HCT116 (cell line): ENCODE measurements around the gene ZFR. TPM values are rescaled to one million over a fixed set of nuclear protein-coding genes. Genes with fewer than 3 reads are reported as not detected.

Source experiments
- ATAC-seq: fragments of 200-7000 bp; cut with Tn5 transposase; 2 replicates; pipeline ENCODE4 v1.9.1; 2020; ENCODE audit warnings: mild to moderate bottlenecking, moderate library complexity
- BruUV-seq: library from RNA; stranded (reverse); fragments of 400-500 nt; replicated peaks from 2 replicates; lab custom pipeline; 2021; lab: Mats Ljungman, UMichigan
- CTCF ChIA-PET: fragments of 300-600 bp; sonication (Branson Sonifier 250); formaldehyde crosslinking; loops from one replicate; lab custom pipeline; 2021; ENCODE audit warnings: antibody characterized with exemption; lab: Charles Lee
- POLR2A ChIA-PET: fragments of 300-600, 350-600 bp; sonication (Branson Sonifier 250); formaldehyde crosslinking; loops from one replicate; lab custom pipeline; 2021; ENCODE audit warnings: antibody characterized with exemption; lab: Charles Lee
- RAD21 ChIA-PET, 2 experiments: fragments of 300-600 bp; sonication (Branson Sonifier 250); formaldehyde crosslinking; loops; one replicate each; lab custom pipeline; 2023; ENCODE audit warnings: low total read pairs in 2 of 2; ENCODE audit not compliant: uncharacterized antibody in 2 of 2, unreplicated experiment in 2 of 2, low non-redundant PET in 1 of 2; lab: Charles Lee
- DNase-seq: peaks from one replicate; pipeline ENCODE4 v3.0.0-alpha.2; 2010; ENCODE audit warnings: low read depth, low spot score
- H2AFZ ChIP-seq: fragments of 200-600 bp; shearing (Covaris generic), sonication (generic); 2 replicates; pipeline ENCODE4 v1.6.1; 2017; ENCODE audit warnings: low read depth, mixed run types, mixed read lengths, antibody characterized with exemption, low read length; ENCODE audit not compliant: poor library complexity, severe bottlenecking
- H3K27ac ChIP-seq: 2 replicates; pipeline ENCODE4 v1.5.1; 2012; ENCODE audit warnings: low read depth, low read length
- H3K27me3 ChIP-seq: fragments of 200-600 bp; sonication (generic); 2 replicates; pipeline ENCODE4 v1.6.1; 2016; ENCODE audit warnings: mixed run types, low read length, mixed read lengths; ENCODE audit not compliant: insufficient read depth
- H3K36me3 ChIP-seq, 2 experiments: fragments of 200-500 bp in 1 of 2; fragments of 200-600 bp in 1 of 2; sonication (Bioruptor generic) in 1 of 2; sonication (generic) in 1 of 2; 2 replicates each; pipeline versions ENCODE4 v1.5.1 to v1.6.1; 2014 to 2016; ENCODE audit warnings: low read length in 2 of 2, inconsistent platforms in 1 of 2, mixed read lengths in 1 of 2, mixed run types in 1 of 2; ENCODE audit not compliant: insufficient read depth in 2 of 2, control insufficient read depth in 1 of 2
- H3K4me1 ChIP-seq, 2 experiments: fragments of 200-600 bp in 1 of 2; sonication (generic) in 1 of 2; 2 replicates each; pipeline versions ENCODE4 v1.5.1 to v1.6.1; 2012 to 2017; ENCODE audit warnings: low read length in 2 of 2, inconsistent platforms in 1 of 2, mild to moderate bottlenecking in 1 of 2, mixed read lengths in 1 of 2, mixed run types in 1 of 2, moderate library complexity in 1 of 2; ENCODE audit not compliant: insufficient read depth in 2 of 2, control insufficient read depth in 1 of 2
- H3K4me2 ChIP-seq: fragments of 200-600 bp; sonication (generic); 2 replicates; pipeline ENCODE4 v1.6.1; 2017; ENCODE audit warnings: mixed run types, low read length, mixed read lengths
- H3K4me3 ChIP-seq, 2 experiments: fragments of 200-600 bp in 1 of 2; sonication (generic) in 1 of 2; replicated peaks in 1 of 2; 2 replicates each; pipeline ENCODE4 v1.5.1; 2011 to 2016; ENCODE audit warnings: low read length in 2 of 2, control low read depth in 1 of 2, low read depth in 1 of 2, mild to moderate bottlenecking in 1 of 2, mixed read lengths in 1 of 2, mixed run types in 1 of 2
- H3K79me2 ChIP-seq: fragments of 200-600 bp; sonication (generic); 2 replicates; pipeline ENCODE4 v1.6.1; 2017; ENCODE audit warnings: mild to moderate bottlenecking, mixed run types, low read length, moderate library complexity, mixed read lengths; ENCODE audit not compliant: insufficient read depth
- H3K9ac ChIP-seq: fragments of 200-600 bp; sonication (generic); 2 replicates; pipeline ENCODE4 v1.6.1; 2016; ENCODE audit warnings: low read length, mixed read lengths
- H3K9me2 ChIP-seq: fragments of 200-600 bp; sonication (generic), shearing (Covaris generic); 2 replicates; pipeline ENCODE4 v1.6.1; 2017; ENCODE audit warnings: mixed run types, mild to moderate bottlenecking, moderate library complexity; ENCODE audit not compliant: insufficient read depth
- H3K9me3 ChIP-seq, 2 experiments: fragments of 200-500 bp in 1 of 2; fragments of 200-600 bp in 1 of 2; sonication (Bioruptor generic) in 1 of 2; sonication (generic) in 1 of 2; 2 replicates each; pipeline ENCODE4 v1.6.1; 2014 to 2017; ENCODE audit warnings: low read length in 2 of 2, mixed read lengths in 2 of 2, inconsistent platforms in 1 of 2, low read depth in 1 of 2, mild to moderate bottlenecking in 1 of 2, mixed run types in 1 of 2, moderate library complexity in 1 of 2; ENCODE audit not compliant: control insufficient read depth in 1 of 2, insufficient read depth in 1 of 2
- H4K20me1 ChIP-seq: fragments of 200-600 bp; sonication (generic), shearing (Covaris generic); 2 replicates; pipeline ENCODE4 v1.6.1; 2017; ENCODE audit warnings: mixed run types, mild to moderate bottlenecking, moderate library complexity; ENCODE audit not compliant: insufficient read depth
- CBX3 ChIP-seq: IDR thresholded peaks from 2 replicates; pipeline ENCODE4 v1.6.1; 2012; ENCODE audit warnings: low read depth
- CTCF ChIP-seq, 3 experiments: fragments of 200-600 bp in 1 of 3; sonication (generic) in 1 of 3; IDR thresholded peaks in 2 of 3; conservative IDR thresholded peaks in 1 of 3; 2 replicates each; pipeline ENCODE4 v1.5.1; 2012 to 2017; ENCODE audit warnings: low read depth in 2 of 3, low read length in 2 of 3, antibody characterized with exemption in 1 of 3, borderline replicate concordance in 1 of 3, control low read depth in 1 of 3, mild to moderate bottlenecking in 1 of 3, mixed read lengths in 1 of 3, mixed run types in 1 of 3, moderate library complexity in 1 of 3; ENCODE audit not compliant: insufficient read depth in 1 of 3
- ELF1 ChIP-seq: IDR thresholded peaks from 2 replicates; pipeline ENCODE4 v1.6.1; 2012; ENCODE audit warnings: low read depth, borderline replicate concordance
- EZH2phosphoT487 ChIP-seq: fragments of 200-600 bp; IDR thresholded peaks from 2 replicates; pipeline ENCODE4 v1.6.1; 2018; ENCODE audit warnings: antibody characterized with exemption, borderline replicate concordance
- FOSL1 ChIP-seq: IDR thresholded peaks from 2 replicates; pipeline ENCODE4 v1.6.1; 2012; ENCODE audit warnings: low read depth
- POLR2A ChIP-seq: IDR thresholded peaks from 2 replicates; pipeline ENCODE4 v1.7.0; 2011; ENCODE audit warnings: borderline replicate concordance; ENCODE audit not compliant: insufficient read depth, insufficient read length; ENCODE audit errors: extremely low read depth
- REST ChIP-seq: IDR thresholded peaks from 2 replicates; pipeline ENCODE4 v1.6.1; 2012; ENCODE audit warnings: low read depth
- SIN3A ChIP-seq: IDR thresholded peaks from 2 replicates; pipeline ENCODE4 v1.6.1; 2012; ENCODE audit warnings: low read depth
- SP1 ChIP-seq: IDR thresholded peaks from 2 replicates; pipeline ENCODE4 v1.6.1; 2012; ENCODE audit warnings: low read depth
- SRF ChIP-seq: IDR thresholded peaks from 2 replicates; pipeline ENCODE4 v1.6.1; 2012; ENCODE audit warnings: low read depth
- TCF7L2 ChIP-seq: IDR thresholded peaks from 2 replicates; pipeline ENCODE4 v1.7.0; 2011; ENCODE audit warnings: borderline replicate concordance, inconsistent platforms; ENCODE audit not compliant: insufficient read depth, insufficient read length; ENCODE audit errors: extremely low read depth
- ZBTB33 ChIP-seq: IDR thresholded peaks from 2 replicates; pipeline ENCODE4 v1.6.1; 2011; ENCODE audit warnings: mild to moderate bottlenecking, low read length, moderate library complexity; ENCODE audit not compliant: insufficient replicate concordance; ENCODE audit errors: extremely low read depth
- ZNF274 ChIP-seq: fragments of 200-500 bp; sonication (Bioruptor generic); IDR thresholded peaks from 2 replicates; pipeline ENCODE4 v1.6.1; 2014; ENCODE audit warnings: mild to moderate bottlenecking, low read depth, low read length, inconsistent platforms
- intact Hi-C: fragments of 100-400 bp; cut with micrococcal nuclease; formaldehyde crosslinking; loops from 2 replicates; pipeline ENCODE4 v1.10.0; 2022
- total RNA-seq: library from RNA; stranded (reverse); gene quantifications from one replicate; pipeline ENCODE4 v1.2.1, GENCODE V29; 2021; ENCODE audit not compliant: unreplicated experiment

ZFR gene
- total RNA-seq, 1 experiment from 2014 or later, result 65.7 TPM

- TF ChIP-seq ZBTB33 (no peak), SP1 (no peak), ZNF274 (no peak), CTCF (IDR thresholded peaks at IDR 0.05 in 2 of 3, conservative IDR thresholded peaks at IDR 0.05 in 1 of 3; ENCODE audit: borderline replicate concordance in 1 of 3, insufficient read depth in 1 of 3, low read depth in 2 of 3, low read length in 2 of 3) (no peak), CBX3 (no peak)
- TF ChIP-seq, all 23 proteins: peak for 0
Measured at GRCh38 chr5:32462618-32463017, 18.1 kb upstream of the ZFR start (continued).

- DNase-seq (no peak), ATAC-seq (no peak)
- CTCF ChIA-PET, result no interaction called here
- Histone ChIP-seq H4K20me1 (no peaks in the 10 kb centered on the region), H3K9me3 (no peaks in the 10 kb centered on the region), H3K9me2 (no peaks in the 10 kb centered on the region), H3K4me3 (no peak overlapping the region), H3K36me3 (no peaks in the 10 kb centered on the region), H2AFZ (no peak overlapping the region), H3K9ac (no peak overlapping the region), H3K4me1 (peaks cover 0 to 4% of the 10 kb centered on the region in 2 experiments; a peak in 1 of 4 replicates), H3K79me2 (no peaks in the 10 kb centered on the region), H3K4me2 (no peak overlapping the region), H3K27ac (no peak overlapping the region), H3K27me3 (no peaks in the 10 kb centered on the region)
- POLR2A ChIA-PET, result no interaction called here
- RAD21 ChIA-PET, result no interaction called here
- no TSS peak for BruUV-seq
- intact Hi-C loops, result no loop called here
- no peak for TF ChIP-seq SRF
- no peak for TF ChIP-seq SP1
- TF ChIP-seq POLR2A, result no peak
- no peak for TF ChIP-seq TCF7L2
- TF ChIP-seq EZH2phosphoT487, result no peak
- TF ChIP-seq REST, result no peak
- TF ChIP-seq SIN3A, result no peak
- no peak for TF ChIP-seq ZNF274
- TF ChIP-seq ELF1, result no peak
- no peak for TF ChIP-seq CTCF (IDR thresholded peaks at IDR 0.05 in 2 of 3, conservative IDR thresholded peaks at IDR 0.05 in 1 of 3; ENCODE audit: borderline replicate concordance in 1 of 3, insufficient read depth in 1 of 3, low read depth in 2 of 3, low read length in 2 of 3)
- TF ChIP-seq FOSL1, result no peak
Measured at GRCh38 chr5:32461441-32462120, 17.0 kb upstream of the ZFR start.
